HG03060 (cell line): ENCODE data around the gene DCXR.
"Not testable (repeated sequence)": the region's sequence is repeated elsewhere in the genome, so short reads cannot be mapped to it uniquely, and the experiment has no call there.

Experiments
- ATAC-seq: cut with Tn5 transposase; IDR thresholded peaks from one replicate; pipeline ENCODE4 v1.9.1; 2021; ENCODE audit warnings: low read depth, moderate number of reproducible peaks; ENCODE audit not compliant: unreplicated experiment

DCXR gene

DNA sequence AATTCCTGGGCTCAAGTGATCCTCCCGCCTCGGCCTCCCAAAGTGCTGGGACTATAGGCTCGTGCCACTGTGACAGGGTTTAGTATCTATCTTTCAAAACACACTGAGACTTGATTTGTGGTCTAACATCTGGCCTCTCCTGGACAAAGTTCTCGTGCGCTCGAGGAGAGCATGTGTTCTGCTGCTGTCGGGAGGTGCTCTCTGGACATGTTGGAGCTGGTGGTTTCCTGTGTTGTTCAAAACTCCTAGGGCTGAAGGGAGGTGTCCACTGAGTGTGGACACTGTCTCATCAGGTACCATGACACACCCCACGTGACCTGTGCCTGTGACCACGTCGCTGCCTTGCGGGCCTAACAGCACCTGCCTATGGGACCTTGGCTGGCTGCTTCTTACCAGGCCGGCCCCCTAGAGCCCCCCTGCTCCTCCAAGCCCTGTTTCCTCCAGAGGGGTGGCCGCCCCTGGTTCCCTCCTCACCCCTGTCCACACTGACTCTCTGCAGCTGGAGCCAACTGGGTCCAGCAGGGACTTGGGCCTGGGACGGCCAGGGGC is 8.5 kb upstream of the DCXR start:
- ATAC-seq: no peak

GRCh38 chr17:82043507-82043906 is 6.0 kb upstream of the DCXR start:
- ATAC-seq: no peak

DNA sequence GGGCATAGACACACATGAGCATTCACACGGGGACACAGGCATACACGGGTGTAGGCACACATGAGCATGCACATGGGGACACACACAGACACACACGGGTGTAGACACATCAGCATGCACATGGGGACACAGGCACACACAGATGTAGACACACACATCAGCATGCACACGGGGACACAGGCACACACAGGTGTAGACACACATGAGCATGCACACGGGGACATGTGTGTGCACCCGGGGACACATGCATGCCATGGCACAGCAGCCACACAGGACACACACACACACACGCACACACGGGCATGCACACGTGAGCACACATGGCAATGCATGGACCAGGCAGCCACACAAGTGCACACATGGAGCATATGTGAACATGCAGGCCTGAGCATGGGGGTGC is 5.2 kb upstream of the DCXR start:
- no peak for ATAC-seq

GRCh38 chr17:82041144-82041814 is 3.8 kb upstream of the DCXR start:
- ATAC-seq: no peak

- no peak for ATAC-seq
Measured at GRCh38 chr17:82039695-82040299, 2.3 kb upstream of the DCXR start.

DNA sequence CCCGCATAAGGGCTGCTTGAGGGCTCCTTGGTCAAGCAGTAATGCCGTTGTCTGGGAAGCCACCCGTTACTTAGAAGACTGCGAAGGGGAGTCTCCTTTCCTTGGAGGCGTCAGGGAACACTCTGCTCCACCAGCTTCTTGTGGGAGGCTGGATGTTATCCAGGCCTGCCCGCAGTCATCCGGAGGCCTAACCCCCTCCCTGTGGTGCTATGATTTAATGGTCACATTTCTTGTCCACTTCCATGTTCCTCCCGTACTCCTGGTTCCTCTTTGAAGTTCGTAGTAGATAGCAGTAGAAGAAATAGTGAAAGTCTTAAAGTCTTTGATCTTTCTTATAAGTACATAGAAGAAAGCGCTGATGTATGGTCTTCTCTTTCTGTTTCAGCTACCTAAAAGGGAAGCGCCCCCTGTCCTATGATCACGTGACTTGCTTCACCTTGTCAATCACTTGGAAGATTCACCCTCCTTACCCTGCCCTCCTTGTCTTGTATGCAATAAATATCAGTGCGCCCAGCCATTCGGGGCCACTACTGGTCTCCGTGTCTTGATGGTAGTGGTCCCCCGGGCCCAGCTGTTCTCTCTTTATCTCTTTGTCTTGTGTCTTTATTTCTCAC is 1.4 kb upstream of the DCXR start:
- ATAC-seq: not testable (repeated sequence)

GRCh38 chr17:82037889-82038195 is 345 bp upstream of the DCXR start:
- no peak for ATAC-seq

- ATAC-seq: no peak
Measured at GRCh38 chr17:82036634-82037091, 834 bp downstream of the DCXR start.

DNA sequence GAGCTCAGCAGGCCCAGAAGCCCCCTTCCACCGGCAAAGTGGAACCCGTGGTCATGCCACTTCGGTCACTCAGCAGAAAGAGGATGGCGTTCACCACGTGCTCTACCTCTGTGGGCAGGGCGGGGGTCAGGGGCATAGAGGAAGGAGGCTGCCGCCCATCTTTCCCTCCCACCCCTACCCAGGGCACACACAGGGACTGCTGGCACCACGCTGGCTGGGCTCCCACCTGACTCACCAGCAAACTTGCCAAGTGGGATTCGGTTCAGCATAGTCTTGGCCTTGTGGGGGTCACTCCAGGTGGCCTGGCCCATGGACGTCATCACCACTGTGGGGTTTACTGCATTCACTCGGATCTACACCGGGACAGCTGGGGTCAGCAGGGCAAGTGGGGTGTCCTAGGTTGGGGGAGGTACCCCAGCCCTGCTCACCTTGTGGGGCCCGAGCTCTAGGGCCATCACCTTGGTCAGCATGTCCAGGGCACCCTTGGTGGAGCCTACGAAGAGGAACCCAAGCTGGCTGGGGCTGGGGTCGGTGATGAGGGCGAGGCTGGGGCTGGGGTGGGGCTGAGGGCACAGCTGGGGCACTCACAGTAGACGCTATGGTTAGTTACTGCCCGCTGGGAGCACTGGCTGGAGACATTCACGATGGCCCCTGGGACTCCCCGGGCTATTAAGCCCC is 1.4 kb downstream of the DCXR start:
- no peak for ATAC-seq

GRCh38 chr17:82035488-82035887 is 2.0 kb downstream of the DCXR start:
- no peak for ATAC-seq

- no peak for ATAC-seq
Measured at GRCh38 chr17:82034371-82035011, 3.0 kb downstream of the DCXR start.

DNA sequence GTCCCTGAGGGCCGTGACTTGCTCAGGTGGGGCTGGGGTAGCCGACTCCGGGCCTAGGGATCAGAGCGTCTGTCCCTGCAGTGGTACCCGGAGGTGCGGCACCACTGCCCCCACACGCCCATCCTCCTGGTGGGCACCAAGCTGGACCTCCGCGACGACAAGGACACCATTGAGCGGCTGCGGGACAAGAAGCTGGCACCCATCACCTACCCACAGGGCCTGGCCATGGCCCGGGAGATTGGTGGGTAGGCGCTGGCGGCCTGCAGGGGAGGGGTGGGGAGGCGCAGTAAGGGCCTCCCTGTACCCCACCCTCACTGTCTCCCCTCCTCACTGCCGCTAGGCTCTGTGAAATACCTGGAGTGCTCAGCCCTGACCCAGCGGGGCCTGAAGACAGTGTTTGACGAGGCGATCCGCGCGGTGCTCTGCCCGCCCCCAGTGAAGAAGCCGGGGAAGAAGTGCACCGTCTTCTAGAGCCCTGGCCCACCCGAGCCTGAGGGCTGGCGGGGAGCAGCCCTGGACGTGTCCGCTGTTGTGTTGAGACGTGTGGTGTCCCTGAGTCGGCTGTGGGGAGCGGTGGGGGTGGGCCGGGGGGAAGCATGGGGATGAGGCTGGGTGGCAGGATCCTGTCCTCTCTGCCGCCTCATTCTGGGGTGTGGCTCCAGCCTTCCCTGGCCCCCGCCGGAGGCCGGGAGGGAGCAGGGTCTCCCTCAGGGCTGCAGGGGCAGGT is 4.0 kb downstream of the DCXR start:
- no peak for ATAC-seq

DNA sequence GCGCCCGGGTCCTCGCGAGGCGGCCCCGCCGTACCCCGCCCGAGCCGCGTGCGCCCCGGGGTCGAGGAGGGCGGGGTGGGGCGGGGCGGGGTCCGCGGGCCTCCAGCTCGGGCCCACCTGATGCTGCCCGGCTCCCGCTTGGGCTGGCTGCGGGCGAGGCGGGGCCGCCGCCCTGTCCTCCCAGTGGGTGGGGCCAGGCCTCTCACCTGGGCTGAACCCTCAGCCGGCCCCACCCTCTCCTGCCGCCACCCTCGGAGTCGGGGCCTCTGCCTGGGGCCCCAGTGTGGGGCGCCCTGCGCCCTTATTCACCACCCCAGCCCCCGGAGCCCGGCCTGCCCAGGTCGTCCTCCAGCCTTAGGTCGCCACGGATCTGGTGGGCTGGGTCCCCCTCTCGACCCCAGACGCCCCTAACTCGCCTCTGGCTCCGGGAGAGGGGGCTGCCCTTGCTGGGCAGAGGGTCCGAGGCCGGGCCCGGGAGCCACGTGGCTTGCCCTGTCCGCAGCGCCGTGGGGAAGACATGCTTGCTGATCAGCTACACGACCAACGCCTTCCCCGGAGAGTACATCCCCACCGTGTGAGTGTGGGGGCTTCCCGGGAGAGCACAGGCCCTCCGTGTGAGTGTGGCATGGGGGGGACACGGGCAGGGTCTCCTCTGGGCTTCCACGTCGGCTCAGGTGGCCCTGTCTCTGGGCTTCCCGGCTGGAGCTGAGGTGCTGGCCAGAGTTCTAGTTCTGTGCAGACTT is 5.4 kb downstream of the DCXR start:
- no peak for ATAC-seq

- ATAC-seq: no peak
Measured at GRCh38 chr17:82031303-82031884, 6.1 kb downstream of the DCXR start, which contains the start of gene RAC3. Gene RAC3, plus strand, starts transcription at chr17:82031678. Its CDS starts 84 bp downstream, at chr17:82031762.

DNA sequence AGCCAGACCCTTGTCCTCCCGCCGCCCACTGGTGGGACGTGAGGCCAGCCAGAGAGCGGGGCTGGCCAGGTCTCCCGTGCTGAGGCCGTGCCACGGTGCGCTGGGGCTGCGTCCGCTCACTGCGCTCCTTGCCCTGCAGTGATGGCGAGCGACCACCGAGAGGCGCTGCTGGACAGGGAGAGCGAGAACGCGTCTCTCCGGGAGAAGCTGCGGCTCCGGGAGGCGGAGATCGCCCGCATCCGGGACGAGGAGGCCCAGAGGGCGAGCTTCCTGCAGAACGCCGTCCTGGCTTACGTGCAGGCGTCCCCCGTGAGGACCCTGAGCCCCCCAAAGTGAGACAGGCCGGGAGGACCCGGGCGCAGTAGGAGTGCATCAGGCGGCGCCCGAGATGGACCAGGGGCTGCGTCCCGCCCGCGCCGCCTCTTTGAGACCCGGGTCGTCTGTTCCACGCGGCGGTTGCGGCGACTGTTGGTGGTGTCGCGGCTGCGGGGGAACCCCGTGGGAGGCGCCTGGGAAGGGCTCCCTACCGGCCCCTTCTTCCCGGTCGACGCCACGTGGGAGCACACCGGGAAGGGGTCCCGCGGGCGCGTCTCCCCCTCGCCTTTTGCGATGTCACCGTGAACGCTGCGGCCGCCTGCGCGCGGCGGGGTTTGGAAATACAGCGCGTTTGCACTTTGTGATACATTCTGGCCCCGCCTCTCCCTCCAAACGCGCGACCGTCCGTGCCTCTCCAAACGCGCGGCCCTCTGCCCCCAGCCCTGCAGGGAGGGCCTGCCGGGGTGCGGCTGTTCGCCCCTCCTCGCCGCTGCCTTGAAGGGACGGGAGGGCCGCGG is 6.8 kb downstream of the DCXR start:
- ATAC-seq: no peak

- ATAC-seq: no peak
Measured at GRCh38 chr17:82029990-82030469, 7.5 kb downstream of the DCXR start.

DNA sequence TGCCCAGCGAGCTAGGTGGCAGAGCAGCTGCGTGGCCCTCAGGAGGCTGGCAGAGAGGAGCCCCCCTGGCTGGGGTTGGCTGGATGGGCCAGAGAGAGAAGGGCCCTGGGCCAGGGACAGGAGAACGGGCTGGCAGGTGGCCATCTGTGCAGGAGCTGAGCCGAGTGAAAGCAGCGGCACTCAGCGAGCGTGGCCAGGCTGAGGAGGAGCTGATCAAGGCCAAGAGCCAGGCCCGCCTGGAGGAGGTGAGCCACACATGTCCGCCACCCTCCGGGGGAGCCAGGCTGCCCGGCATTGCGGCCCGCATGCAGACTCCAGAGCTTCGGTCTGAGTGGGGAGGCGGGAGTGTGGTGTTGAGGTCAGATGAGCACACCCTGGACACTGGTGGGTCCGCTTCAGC is 8.1 kb downstream of the DCXR start:
- no peak for ATAC-seq

GRCh38 chr17:82028966-82029365 is 8.5 kb downstream of the DCXR start:
- no peak for ATAC-seq
